Measurements from ENCODE around the gene ATP9A.
"Not testable (repeated sequence)": the region's sequence is repeated elsewhere in the genome, so short reads cannot be mapped to it uniquely, and the experiment has no call there.

The ATP9A gene

DNA sequence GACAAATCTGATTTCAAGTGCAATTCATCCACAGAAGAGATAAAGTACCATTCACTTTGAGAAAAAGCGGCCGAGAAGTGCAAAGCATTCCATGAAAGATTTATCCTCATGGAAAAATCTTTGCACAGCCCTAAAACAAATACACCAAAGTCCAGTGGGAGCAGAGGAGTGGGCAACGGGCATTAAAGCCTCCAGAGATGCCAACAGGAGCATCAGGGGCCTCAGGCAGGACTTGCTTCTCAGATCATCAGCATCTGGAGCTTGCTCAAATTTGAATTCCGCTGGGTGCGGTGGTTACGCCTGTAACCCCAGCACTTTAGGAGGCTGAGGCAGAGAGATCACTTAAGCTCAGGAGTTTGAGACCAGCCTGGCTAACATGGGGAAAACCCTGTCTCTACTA is 115.0 kb downstream of the ATP9A start:
- no peak for DNase-seq (ENCODE audit: low spot score)

DNA sequence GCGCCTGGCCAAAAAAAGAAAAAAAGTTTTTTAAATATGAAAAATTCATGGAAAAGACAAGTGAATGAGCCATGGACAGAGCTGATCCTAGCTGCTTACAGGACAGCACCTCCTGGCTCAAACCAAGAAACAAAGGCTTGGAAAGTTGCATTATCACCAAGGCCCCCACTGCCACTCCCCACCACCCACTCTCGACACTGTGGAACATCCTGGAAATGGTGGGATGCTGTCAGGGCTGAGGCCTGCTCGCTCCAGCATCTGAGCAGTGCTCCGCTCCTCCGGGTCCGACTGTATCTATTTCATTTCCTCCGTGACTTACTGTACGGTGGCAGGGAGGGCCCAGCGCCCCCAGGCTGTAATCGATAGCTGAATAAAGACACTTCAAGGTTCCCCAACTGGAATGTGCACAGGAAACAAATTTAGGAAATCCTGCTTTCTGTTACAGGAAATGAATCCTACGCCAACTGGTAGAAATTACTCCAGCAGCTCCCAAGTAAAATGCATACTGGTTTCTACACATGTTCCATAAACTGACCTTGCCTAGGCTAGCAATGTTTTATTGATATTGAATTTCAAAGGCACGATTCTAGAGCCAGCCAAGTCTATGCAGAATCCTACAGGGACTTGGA is 116.2 kb downstream of the ATP9A start:
- no peak for DNase-seq (ENCODE audit: low spot score)

DNA sequence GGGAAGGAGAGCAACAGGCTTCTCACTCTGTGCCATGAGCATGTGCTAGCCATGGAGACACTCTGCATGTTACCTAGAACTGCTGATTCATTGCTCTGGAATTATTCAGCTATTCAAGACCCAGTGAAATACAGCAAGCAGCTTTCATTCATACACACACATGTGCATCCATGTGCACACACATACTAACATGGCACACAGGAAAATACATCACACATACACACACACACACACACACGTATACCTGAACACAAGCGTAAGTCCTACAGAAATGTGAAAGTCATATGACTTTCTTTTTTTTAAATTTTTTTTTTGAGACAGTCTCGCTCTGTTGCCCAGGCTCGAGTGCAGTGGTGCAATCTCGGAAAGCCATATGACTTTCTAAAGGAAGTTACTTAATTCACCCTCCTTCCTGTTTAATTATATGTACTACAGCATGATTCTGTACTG is 117.5 kb downstream of the ATP9A start:
- DNase-seq (ENCODE audit: low spot score), result no peak

DNA sequence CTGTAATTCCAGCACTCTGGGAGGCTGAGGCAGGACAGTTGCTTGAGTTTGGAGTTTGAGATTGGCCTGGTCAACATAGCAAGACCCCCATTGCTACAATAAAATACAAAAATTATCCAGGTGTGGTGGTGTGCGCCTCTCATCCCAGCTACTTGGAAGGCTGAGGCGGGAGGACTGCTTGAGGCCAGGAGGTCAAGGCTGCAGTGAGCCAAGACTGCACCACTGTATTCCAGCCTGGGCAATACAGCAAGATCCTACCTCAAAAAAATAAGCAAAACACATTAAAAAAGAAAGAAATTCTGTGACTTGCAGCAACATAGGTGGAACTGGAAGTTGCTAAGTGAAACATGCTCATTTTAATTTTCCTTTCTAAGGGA is 119.6 kb downstream of the ATP9A start:
- DNase-seq (ENCODE audit: low spot score), result no peak

DNA sequence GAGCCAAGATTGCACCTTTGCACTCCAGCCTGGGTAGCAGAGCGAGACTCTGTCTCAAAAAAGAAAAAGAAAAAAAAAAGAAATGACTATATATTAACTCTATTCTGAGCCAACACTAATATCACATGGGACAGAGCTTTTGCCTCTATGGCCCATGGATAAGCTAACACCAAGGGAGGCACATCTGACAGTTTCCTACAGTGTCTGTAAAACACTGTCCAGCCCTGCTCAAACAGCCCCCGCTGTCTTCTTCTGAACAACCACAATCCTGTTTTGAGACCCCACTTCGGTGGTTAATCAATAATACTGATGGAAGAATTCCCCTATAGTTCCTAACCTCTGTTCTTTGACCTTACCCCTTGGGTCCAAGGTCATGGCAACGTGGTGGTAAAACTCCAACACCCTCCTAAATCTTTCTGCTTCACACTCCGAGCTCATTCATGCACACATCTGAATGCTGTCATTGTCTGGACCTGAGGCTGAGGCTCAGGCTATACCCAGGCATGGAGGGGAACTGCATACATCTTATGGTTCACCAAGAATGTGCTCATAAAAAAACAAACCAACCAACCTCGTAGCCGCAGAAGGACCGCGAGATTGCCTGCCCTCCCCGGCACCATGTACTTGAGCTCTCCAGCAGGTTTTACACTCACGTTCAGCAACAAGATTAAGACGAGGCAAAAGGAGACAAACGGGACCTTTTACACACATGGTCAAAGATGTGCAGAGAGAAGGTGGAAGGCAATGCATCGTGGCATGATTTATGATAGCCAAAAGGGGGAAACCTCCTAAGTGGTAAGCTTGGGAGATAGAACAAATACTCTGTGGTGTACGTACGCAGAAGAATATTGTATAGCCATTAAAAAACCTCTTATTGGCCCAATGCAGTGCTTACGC is 120.3 kb downstream of the ATP9A start:
- DNase-seq (ENCODE audit: low spot score), result no peak

DNA sequence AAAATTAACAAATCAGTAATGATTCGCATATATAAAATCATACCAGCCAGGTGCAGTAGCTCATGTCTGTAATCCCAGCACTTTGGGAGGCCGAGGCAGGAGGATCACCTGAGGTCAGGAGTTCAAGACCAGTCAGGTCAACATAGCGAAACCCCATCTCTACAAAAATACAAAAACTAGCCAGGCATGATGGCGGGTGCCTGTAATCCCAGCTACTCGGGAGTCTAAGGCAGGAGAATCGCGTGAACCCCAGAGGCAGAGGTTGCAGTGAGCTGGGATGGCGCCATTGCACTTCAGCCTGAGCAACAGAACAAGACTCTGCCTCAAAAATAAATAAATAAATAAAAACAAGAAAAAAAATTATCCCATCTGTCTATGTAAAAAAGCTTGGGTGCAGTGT is 124.4 kb downstream of the ATP9A start:
- not testable (repeated sequence) for DNase-seq (ENCODE audit: low spot score)

DNA sequence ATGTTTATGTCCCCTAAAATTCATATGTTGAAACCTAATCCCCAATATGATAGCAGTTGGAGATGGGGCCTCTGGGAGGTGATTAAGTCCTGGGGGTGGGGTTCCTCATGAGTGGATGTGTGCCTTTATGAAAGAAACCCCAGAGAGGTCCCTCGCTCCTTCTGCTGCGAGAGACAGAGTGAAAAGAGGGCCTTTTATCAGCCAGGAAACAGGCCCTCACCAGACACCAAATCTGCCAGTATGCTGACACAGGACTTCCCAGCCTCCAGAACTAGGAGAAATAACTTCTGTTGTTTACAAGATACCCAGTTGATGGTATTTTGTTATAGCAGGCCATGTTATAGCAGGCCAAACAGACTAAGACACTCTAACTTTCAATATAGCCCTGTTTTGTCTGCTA is 124.8 kb downstream of the ATP9A start:
- no peak for DNase-seq (ENCODE audit: low spot score)

DNA sequence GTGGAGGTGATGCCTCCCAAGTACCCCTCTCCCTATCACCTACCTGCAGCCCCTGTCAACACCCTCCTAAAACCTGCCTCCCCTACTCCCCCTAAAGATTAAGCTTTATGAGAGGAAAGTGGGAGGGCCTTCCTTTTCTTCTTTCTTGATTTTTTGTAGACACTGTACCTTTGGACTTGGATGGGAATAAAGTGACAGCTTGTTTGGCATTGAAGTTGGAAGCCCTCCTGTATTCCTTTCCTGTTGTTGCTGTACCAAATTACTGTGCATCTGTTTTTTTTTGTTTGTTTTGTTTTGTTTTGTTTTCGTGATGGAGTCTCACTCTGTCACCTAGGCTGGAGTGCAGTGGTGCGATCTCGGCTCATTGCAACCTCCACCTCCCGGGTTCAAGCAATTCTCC is 126.3 kb downstream of the ATP9A start:
- no peak for DNase-seq (ENCODE audit: low spot score)

DNA sequence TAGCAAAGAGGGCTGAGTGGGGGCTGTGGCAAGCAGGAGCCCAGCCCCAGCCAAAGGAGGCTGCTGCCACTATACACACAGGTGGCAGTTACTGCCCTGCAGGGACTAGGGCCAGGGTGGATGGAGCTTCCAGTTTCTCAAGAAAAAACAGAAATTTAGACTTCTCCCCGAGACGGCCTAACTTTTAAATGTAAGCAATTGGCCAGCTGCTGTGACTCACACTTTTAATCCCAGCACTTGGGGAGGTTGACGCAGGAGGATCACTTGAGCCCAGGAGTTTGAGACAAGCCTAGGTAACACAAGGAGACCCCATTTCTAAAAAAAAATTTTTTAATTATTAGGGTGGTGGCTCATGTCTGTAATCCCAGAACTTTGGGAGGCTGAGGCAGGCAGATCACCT is 127.4 kb downstream of the ATP9A start:
- no peak for DNase-seq (ENCODE audit: low spot score)

DNA sequence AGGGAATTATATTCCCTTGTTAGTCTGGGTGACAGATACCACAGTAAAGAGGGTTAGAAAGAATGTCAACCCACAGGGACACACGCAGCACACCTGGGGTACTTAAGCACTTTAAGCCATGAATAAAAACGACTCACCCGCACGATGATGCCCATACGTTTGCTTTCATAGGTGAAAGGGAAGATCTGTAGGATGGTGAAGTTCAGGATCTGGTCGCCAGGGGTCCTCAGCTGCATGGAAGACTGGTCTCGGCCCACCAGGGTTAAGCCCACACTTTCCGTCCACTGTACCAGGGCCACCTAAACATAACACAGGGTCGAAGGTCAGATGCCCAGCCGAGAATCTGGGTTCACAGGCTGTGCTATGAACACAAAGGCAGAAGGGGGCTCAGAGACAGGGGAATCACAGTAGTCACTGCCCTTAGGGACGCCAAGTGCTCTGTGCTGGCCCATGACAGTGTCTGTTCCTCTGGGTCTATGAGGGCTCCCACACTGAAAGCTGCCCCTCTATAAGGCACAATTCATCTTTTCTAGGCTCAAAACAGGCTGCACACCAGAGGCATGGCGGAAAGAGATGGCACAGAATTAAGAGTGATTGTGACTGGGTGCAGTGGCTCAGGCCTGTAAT is 128.9 kb downstream of the ATP9A start:
- peak; percentile 64 for DNase-seq (ENCODE audit: low spot score)

DNA sequence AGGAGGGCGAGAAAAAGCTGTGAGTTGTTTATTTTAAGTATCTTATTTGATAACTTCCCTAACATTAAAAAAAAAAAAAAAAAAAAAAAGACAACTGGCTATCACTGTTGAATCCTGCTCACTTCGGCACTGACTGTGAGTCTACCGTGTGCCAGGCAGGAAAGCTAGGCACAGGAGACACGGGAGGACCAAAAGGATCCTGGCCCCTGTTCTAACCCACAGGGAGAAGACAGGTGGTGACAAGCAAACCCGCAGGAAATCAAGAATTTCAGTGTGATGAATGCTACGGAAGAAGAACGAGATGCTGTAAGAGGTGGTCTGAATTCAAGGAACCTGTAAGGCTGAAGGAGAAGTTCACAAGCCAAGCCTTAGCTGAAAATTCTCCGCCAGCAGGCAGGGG is 130.9 kb downstream of the ATP9A start:
- DNase-seq (ENCODE audit: low spot score), result no peak

DNA sequence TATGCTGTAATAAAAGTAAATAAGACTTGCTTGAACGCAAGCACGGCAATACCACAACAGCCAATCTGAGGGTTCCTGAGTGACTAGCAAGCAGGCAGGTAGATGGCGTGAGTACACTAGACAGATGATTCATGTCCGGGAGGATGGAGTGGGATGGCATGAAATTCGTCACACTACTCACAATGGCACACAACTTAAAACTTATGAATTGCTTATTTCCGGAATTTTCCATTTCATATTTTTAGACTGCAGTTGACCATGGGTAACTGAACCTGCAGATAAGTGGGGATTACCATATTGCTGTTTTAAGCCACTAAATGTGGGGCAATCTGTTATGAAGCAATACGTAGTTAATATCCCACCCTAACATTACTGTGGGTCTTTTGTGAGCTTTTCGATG is 132.1 kb downstream of the ATP9A start:
- peak; percentile 68 for DNase-seq (ENCODE audit: low spot score)

DNA sequence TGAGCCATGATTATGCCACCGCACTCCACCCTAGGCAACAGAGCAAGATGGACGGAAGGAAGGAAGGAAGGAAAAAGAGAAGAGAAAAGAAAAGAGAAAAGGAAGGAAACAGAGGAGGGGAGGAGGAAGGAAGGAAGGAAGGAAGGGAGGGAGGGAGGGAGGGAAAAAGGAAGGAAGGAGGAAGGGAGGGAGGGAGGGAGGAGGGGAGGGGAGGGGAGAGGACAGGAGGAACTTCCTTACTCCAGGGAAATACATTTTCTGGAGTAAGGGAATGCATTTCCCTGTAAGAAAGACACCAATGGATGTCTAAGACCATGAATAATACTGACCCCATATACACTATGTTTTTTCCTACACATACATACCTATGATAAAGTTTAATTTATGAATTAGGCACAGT is 132.5 kb downstream of the ATP9A start:
- no peak for DNase-seq (ENCODE audit: low spot score)

DNA sequence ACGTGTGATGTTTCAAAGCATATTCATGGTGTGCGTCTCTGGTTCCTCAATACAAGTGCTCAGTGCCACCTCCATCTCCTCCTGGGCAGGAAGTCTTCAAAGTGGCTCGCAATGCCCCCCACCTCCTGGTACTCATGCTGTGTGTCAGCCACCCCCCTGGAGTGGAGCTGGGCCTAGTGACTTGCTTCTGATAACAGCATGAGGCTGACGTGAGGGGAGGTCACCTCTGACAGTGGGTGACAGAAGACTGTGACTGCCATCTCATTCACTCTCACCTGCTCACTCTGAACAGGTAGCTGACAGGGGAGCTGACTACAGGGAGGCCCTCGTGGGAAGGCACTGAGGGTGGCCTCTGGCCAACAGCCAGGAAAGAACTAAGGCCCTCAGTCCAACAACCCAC is 133.3 kb downstream of the ATP9A start:
- DNase-seq (ENCODE audit: low spot score), result no peak

DNA sequence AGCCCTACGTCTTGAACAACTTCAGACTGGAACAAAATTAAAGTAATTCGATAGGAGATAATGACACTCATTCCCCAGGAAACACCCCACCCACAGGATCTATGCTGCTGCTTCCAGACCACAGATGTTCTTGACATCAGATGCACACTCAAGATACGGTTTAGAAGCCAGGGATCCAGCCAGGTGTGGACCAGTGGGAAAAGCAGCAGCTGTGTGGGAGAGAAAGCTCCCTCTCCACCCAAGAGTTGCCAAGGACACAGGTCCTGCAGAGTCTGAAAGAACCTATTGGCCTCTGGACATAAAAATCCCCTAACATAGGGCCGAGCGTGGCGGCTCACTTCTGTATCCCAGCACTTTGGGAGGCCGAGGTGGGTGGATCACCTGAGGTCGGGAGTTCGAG is 133.9 kb downstream of the ATP9A start:
- DNase-seq (ENCODE audit: low spot score), result no peak

DNA sequence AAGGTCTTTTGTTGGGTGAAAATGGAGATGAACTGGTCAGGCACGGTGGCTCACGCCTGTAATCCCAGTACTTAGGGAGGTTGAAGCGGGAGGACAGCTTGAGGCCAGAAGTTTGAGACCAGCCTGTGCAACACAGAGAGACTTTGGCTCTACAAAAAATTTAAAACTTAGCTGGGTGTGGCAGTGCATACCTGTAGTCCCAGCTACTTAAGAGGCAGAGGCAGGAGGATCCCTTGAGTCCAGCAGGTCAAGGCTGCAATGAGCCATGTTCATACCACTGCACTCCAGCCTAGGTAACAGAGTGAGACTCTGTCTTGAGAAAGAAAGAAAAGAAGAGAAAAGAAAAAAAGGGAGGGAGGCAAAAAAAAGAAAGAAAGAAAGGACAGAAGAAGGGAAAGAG is 134.8 kb downstream of the ATP9A start:
- DNase-seq (ENCODE audit: low spot score), result no peak

DNA sequence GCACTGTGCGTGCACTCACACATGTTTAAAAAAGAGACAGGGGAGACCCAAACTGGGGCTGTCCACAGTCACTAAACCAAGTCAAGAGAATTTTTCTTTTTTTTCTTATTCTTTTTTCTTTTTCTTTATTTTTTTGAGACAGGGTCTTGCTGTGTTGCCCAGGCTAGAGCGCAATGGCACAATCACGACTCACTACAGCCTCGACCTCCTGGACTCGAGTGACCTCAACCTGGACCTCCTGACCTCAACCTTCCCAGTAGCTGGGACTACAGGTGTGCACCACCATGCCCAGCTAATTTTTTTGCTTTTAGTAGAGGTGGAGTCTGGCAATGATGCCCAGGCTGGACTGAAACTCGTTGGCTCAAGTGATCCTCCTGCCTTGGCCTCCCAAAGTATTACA is 136.2 kb downstream of the ATP9A start:
- no peak for DNase-seq (ENCODE audit: low spot score)

DNA sequence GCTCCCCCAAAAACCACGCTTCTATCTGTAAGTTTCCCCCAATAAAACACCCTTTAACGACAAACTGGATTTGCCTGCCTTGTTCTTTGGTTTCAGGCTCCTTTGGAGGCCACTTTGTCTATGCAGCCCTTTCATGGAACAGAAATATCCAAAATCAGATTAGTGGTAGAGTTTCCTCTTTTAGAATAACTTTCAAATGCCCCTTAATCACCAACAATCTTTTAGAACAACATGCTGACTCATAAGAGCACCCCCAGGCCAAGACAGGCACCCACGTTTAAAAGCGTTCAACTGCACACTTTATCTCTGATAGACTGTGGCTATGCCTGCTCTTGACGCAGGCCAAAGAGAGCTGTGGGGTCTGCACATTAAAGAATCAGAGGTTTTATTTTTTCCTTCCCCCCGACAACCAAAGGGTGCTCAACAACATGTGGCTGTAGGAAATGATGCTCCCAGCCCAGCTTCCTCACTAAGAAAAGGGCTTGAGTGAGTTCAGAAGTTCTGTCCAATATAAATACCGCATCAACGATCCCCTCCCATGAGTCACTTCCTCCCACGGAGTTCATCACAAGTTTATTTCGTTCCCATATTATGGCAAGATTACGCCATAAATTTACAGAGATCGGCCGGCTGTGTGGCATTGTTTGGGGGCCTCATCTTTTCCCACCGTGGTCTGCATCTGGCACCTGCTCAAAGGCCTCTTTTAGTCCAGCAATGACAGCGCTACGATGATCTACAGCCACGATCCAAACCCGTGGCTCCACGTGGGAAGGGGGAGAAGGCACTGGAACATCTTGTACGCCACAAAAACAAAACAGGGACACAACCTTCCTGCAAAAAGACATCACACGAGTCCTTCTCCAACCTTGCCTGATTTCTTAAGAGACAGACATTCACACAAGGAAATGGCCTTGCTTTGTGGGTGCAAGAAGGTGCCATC is 136.9 kb downstream of the ATP9A start:
- DNase-seq (ENCODE audit: low spot score), result peak; percentile 73

DNA sequence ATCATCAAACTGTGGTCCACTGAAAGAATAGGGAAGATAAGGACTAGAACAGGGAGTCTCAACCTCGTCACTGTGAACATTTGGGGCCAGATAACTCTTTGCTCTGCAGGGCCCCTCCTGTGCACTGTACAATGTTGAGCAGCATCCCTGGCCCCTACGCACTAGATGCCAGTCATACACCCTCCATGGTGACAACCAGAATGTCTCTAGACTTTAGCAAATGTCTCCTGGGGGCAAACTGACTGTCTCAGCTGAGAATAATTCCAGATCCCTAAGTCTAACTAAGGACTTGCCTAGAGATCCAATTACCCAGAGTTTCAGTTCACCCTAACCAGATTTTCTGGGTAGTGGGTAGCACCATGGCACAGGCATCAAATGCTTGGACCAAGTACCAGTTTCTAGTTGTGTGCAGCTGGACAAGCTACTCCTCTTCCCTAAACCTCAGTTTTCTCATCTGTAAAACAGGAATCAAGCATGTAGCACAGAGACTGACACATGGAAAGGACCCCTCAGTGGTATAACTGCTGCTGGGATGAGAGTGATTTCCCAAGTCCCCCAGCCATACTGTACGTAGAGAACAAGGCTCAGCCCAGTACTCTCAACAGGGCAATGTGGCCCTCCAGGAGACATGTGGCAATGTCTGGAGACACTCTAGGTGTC is 138.7 kb downstream of the ATP9A start:
- no peak for DNase-seq (ENCODE audit: low spot score)

DNA sequence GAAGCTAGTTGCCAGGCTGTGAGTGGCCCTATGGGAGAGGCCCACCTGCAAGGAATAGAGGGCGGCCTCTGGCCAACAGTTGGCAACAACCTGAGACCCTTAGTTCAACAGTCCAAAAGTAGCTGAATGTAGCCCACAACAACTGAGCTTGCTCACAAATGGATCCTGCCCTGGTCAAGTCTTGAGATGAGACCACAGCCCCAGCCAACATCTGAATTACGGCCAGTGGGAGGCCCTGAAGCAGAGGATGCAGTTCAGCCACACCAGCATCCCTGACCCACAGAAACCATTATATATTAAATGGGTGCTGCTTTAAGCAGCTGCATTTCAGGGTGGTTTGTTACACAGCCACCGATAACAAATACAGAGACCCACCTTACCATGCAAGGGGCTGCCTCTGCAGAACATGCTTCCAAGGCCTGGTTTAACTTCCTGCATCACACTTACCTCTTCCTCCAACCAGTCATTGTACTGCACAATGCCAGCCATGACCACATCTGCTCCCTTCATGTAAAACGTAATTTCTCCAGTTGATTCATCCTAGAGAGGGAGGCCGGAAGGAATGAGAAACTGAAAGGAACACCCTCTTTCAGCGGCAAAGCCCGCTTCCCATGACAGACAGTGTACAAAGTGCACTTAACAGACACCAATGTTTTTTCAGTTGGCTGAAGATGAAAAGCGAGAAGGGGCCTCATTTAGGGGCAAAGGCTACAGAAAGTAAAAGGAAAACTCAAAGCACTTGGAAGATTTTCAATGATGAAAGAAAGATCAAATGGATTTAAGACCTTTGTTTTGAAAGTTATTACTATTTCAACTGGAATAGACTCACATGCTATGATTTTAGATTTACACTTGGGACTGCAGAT is 139.4 kb downstream of the ATP9A start:
- peak; percentile 75 for DNase-seq (ENCODE audit: low spot score)

DNA sequence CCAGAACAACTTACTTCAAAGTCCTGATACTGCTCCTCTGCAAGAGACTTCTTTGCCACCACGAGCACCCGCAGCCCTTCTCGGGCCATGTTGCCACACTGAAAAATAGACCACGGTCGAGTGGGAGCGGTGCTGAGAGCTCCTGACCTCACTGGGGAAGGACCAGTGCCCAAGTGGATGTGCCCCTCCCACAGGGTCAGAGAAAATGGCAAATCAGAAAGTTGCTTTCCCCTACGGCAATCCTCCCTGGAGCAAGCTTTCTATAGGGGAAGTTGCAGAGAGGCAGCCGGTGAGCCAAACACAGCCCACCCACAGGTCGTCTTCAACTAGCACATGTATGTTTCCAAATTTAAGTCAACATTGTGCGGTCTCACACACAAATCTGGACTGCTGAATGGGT is 140.6 kb downstream of the ATP9A start:
- no peak for DNase-seq (ENCODE audit: low spot score)
